GM18873 (cell line): ENCODE results near the gene CPNE5.

ENCODE experiments used
- ATAC-seq: cut with Tn5 transposase; IDR thresholded peaks from one replicate; pipeline ENCODE4 v1.9.1; 2021; ENCODE audit warnings: mild to moderate bottlenecking, moderate library complexity, moderate number of reproducible peaks; ENCODE audit not compliant: unreplicated experiment, low FRiP score

The CPNE5 gene

DNA sequence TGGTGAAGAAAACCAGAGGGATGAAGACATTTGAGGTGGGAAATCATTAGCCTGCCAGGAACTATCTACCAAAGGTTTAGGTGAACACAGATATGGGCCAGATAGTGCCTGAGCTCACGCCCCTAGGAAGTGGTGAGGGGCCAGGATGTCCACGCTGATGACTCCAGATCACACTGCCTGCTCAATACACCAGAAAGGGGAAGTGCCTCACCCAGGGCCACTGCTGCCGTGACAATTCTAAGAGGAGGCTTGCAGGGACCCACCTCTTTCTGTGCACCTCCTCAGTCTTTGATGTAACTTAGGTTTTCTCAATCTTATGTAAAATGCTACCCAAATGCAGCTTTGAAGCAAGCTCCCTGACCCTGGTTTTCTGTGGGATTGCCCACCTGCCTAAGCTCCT is 147.0 kb downstream of the CPNE5 start:
- ATAC-seq: no peak

DNA sequence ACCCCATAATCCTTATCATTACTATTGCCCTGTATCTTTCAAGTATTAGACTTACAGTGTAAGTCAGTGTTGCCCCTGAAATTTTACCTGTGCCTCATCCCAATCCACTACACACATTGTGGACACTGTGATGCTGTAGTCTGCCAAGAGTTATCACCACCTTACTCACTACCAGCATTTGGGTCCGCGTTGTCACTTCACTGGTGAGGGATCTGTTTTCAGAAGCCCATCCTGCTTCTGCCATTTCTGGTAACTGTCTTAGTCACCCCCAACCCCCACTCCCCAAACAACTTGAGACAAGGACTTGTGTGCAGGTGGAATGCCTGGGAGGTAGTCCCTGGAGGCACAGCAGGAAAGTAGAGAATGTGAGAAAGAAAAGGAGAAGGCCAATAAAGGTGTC is 147.6 kb downstream of the CPNE5 start:
- no peak for ATAC-seq

DNA sequence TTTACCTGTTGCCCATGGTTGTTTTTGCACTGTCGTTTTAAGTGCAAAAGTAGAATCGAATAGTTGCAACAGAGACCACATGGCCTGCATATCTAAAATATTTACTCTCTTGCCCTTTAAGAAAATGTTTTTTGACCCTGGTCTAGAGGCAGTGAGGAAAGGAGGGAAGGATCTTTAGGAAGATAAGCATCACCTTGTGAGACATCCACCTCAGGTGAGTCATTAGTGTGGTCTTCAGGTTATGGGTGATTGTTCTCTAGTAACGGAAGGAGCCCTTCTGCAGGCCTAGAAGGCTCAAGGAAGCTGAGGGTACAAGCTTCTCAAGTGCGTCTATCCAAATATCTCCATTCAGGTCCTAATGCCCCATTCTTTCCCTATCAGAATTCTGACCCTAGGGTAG is 148.2 kb downstream of the CPNE5 start:
- no peak for ATAC-seq
